HG02798 (cell line): ENCODE measurements around the gene MYADM.

ENCODE experiments used
- ATAC-seq: cut with Tn5 transposase; IDR thresholded peaks from one replicate; pipeline ENCODE4 v1.9.1; 2021; ENCODE audit warnings: mild to moderate bottlenecking; ENCODE audit not compliant: unreplicated experiment, poor library complexity

Gene MYADM

GRCh38 chr19:53908935-53909415 is 41.3 kb downstream of the MYADM start, which contains the start of gene CACNG7:
Gene CACNG7, plus strand, starts transcription at chr19:53909278. Its CDS starts 3,554 bp downstream, at chr19:53912832.
- ATAC-seq, result no peak

- ATAC-seq, result no peak
Observed at GRCh38 chr19:53909471-53910169, 41.9 kb downstream of the MYADM start.

GRCh38 chr19:53910170-53910518 is 42.5 kb downstream of the MYADM start:
- no peak for ATAC-seq

- no peak for ATAC-seq
Observed at GRCh38 chr19:53912653-53913052, 45.0 kb downstream of the MYADM start.

GRCh38 chr19:53915000-53915399 is 47.3 kb downstream of the MYADM start:
- no peak for ATAC-seq

- no peak for ATAC-seq
Observed at GRCh38 chr19:53916004-53916403, 48.3 kb downstream of the MYADM start.

GRCh38 chr19:53917356-53917755 is 49.7 kb downstream of the MYADM start:
- ATAC-seq, result no peak
